ENCODE measurements around the gene THSD8. TPM values are rescaled to one million over a fixed set of nuclear protein-coding genes. Genes with fewer than 3 reads are reported as not detected.
"Not testable (repeated sequence)": the region's sequence is repeated elsewhere in the genome, so short reads cannot be mapped to it uniquely, and the experiment has no call there.

Gene THSD8
- total RNA-seq, 1 donor, result not detected

- DNase-seq (ENCODE audit: low read depth), result peak; percentile 84
- peak; percentile 96 for TF ChIP-seq CTCF (IDR thresholded peaks at IDR 0.05; ENCODE audit: insufficient read depth, low read depth, low read length)
- no peak overlapping the region for H3K4me3 ChIP-seq (ENCODE audit: low read depth, low read length)
These were observed 5.5 kb upstream of the THSD8 start for GRCh38 chr19:12796146-12797071.

- no peak overlapping the region for H3K4me3 ChIP-seq (ENCODE audit: low read depth, low read length)
- no peak for DNase-seq (ENCODE audit: low read depth)
- no peak for TF ChIP-seq CTCF (IDR thresholded peaks at IDR 0.05; ENCODE audit: insufficient read depth, low read depth, low read length)
These were observed 4.7 kb upstream of the THSD8 start for GRCh38 chr19:12797141-12797587.

GRCh38 chr19:12797607-12798006 lies 4.3 kb upstream of the THSD8 start:
- not testable (repeated sequence) for DNase-seq (ENCODE audit: low read depth); H3K4me3 ChIP-seq (ENCODE audit: low read depth, low read length)

- no peak for TF ChIP-seq CTCF (IDR thresholded peaks at IDR 0.05; ENCODE audit: insufficient read depth, low read depth, low read length)
- no peak overlapping the region for H3K4me3 ChIP-seq (ENCODE audit: low read depth, low read length)
- no peak for DNase-seq (ENCODE audit: low read depth)
These were observed 2.0 kb upstream of the THSD8 start for GRCh38 chr19:12799742-12800465.

- no peak for TF ChIP-seq CTCF (IDR thresholded peaks at IDR 0.05; ENCODE audit: insufficient read depth, low read depth, low read length)
- no peak for DNase-seq (ENCODE audit: low read depth)
- peak overlapping the region; percentile 84 for H3K4me3 ChIP-seq (ENCODE audit: low read depth, low read length)
These were observed 1.5 kb upstream of the THSD8 start for GRCh38 chr19:12800466-12800770.

- peak overlapping the region; percentile 84 for H3K4me3 ChIP-seq (ENCODE audit: low read depth, low read length)
- DNase-seq (ENCODE audit: low read depth), result no peak
- no peak for TF ChIP-seq CTCF (IDR thresholded peaks at IDR 0.05; ENCODE audit: insufficient read depth, low read depth, low read length)
These were observed 875 bp upstream of the THSD8 start for GRCh38 chr19:12800923-12801465.

Measured in fibroblast of villous mesenchyme (primary cell).